ENCODE data around the gene SULT2A1.

DNA sequence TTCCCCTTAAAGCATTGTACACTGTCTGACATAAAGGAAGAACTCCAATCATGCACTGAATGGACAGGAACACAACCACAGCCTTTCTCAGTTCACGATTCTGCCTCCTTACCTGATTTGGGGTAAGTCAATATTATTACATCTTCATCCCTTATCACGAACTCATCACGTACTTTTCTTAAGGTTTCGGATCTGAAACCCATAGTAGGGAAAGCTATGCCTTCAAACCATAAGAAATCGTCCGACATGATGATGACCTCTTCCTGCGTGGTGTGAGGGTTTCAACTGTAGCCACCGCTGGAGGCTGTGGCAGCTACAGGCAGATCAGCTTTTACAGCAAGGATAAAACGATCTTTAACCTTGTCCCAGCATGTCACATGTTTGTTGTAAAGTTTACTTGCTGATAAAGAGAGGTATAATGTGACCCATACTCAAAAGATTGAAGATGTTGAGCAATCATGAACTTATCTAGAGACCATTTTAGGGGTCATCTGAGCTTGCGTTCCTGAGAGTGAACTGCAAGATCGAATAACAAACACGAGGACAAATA is at the start of gene SULT2A1:
- TF ChIP-seq, protein P1, sequence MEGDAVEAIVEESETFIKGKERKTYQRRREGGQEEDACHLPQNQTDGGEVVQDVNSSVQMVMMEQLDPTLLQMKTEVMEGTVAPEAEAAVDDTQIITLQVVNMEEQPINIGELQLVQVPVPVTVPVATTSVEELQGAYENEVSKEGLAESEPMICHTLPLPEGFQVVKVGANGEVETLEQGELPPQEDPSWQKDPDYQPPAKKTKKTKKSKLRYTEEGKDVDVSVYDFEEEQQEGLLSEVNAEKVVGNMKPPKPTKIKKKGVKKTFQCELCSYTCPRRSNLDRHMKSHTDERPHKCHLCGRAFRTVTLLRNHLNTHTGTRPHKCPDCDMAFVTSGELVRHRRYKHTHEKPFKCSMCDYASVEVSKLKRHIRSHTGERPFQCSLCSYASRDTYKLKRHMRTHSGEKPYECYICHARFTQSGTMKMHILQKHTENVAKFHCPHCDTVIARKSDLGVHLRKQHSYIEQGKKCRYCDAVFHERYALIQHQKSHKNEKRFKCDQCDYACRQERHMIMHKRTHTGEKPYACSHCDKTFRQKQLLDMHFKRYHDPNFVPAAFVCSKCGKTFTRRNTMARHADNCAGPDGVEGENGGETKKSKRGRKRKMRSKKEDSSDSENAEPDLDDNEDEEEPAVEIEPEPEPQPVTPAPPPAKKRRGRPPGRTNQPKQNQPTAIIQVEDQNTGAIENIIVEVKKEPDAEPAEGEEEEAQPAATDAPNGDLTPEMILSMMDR (IDR thresholded peaks at IDR 0.05), result no peak
- TF ChIP-seq EZH2phosphoT487 (IDR thresholded peaks at IDR 0.05) (no peak), EZH2 (IDR thresholded peaks at IDR 0.05) (no peak)

Measured in neural progenitor cell (in vitro differentiated cells).